AG04449 (cell line): ENCODE results near the gene NEU2.

ENCODE experiments used
- CTCF ChIA-PET: fragments of 350-600 bp; formaldehyde crosslinking; extraction: SDS; loops from one replicate; lab custom pipeline; 2021; ENCODE audit warnings: antibody characterized with exemption; lab: Yijun Ruan, JAX
- POLR2A ChIA-PET: fragments of 400-600, 350-600 bp; formaldehyde crosslinking; extraction: SDS; loops from one replicate; lab custom pipeline; 2020; ENCODE audit warnings: antibody characterized with exemption, inconsistent platforms; lab: Yijun Ruan, JAX
- DNase-seq: peaks from one replicate; pipeline ENCODE4 v3.0.0-alpha.2; 2010; ENCODE audit warnings: low read depth, low spot score
- H3K4me3 ChIP-seq: 2 replicates; pipeline ENCODE4 v1.5.1; 2011; ENCODE audit warnings: low read depth, mild to moderate bottlenecking, control low read depth, low read length
- CTCF ChIP-seq: IDR thresholded peaks from one replicate; pipeline ENCODE4 v1.5.1; 2011; ENCODE audit warnings: mild to moderate bottlenecking, moderate library complexity, low read length, control low read depth, inconsistent platforms; ENCODE audit not compliant: insufficient read depth; ENCODE audit errors: missing control alignments

NEU2 gene

GRCh38 chr2:233081232-233081730 lies 48.8 kb downstream of the NEU2 start:
- ChIA-PET CTCF (interaction anchor here (3.4 kb wide), 1 partner anchor 27 kb away, joined by 15 read pairs; no protein-coding TSS in a partner anchor), POLR2A (no interaction called here)
- no peak for DNase-seq
- TF ChIP-seq CTCF: no peak
- H3K4me3 ChIP-seq: no peak overlapping the region

GRCh38 chr2:233081731-233082221 lies 49.3 kb downstream of the NEU2 start:
- TF ChIP-seq CTCF: no peak
- ChIA-PET POLR2A (no interaction called here), CTCF (interaction anchor here (1.3 to 3.4 kb wide), 2 partner anchors 15 to 28 kb away, joined by 3 to 15 read pairs; no protein-coding TSS in a partner anchor)
- H3K4me3 ChIP-seq: no peak overlapping the region
- DNase-seq: no peak

- POLR2A ChIA-PET: no interaction called here
- no peak for TF ChIP-seq CTCF
- CTCF ChIA-PET: interaction anchor here (1.0 to 3.4 kb wide), 4 partner anchors 10 to 230 kb away, joined by 3 to 15 read pairs (median 3); no protein-coding TSS in a partner anchor
- no peak for DNase-seq
- H3K4me3 ChIP-seq: no peak overlapping the region
Measured at GRCh38 chr2:233082222-233082930, 49.9 kb downstream of the NEU2 start.

- ChIA-PET POLR2A (no interaction called here), CTCF (interaction anchor here (1.0 to 3.4 kb wide), 4 partner anchors 9 to 230 kb away, joined by 3 to 15 read pairs (median 3); no protein-coding TSS in a partner anchor)
- no peak for DNase-seq
- H3K4me3 ChIP-seq: no peak overlapping the region
- TF ChIP-seq CTCF: no peak
Measured at GRCh38 chr2:233082931-233083755, 50.7 kb downstream of the NEU2 start.

- no peak for DNase-seq
- POLR2A ChIA-PET: no interaction called here
- no peak for TF ChIP-seq CTCF
- no peak overlapping the region for H3K4me3 ChIP-seq
- CTCF ChIA-PET: interaction anchor here (3.4 kb wide), 1 partner anchor 30 kb away, joined by 15 read pairs; no protein-coding TSS in a partner anchor
Measured at GRCh38 chr2:233083782-233084181, 51.3 kb downstream of the NEU2 start.
